Mesendoderm (in vitro differentiated cells): Measurements from ENCODE around the gene SLC25A13.

Experiments used
- DNase-seq: peaks from one replicate; pipeline ENCODE4 v3.0.0; 2013
- H2AK5ac ChIP-seq: 2 replicates; pipeline ENCODE4 v1.6.1; 2013; ENCODE audit warnings: low read length, inconsistent platforms
- H2BK120ac ChIP-seq: 2 replicates; pipeline ENCODE4 v1.6.1; 2013; ENCODE audit warnings: low read depth, mild to moderate bottlenecking, low read length, moderate library complexity, mixed read lengths
- H2BK15ac ChIP-seq: replicated peaks from 2 replicates; pipeline ENCODE4 v1.6.1; 2013; ENCODE audit warnings: low read depth, mild to moderate bottlenecking, moderate library complexity
- H2BK5ac ChIP-seq: 2 replicates; pipeline ENCODE4 v1.6.1; 2013; ENCODE audit warnings: low read length, inconsistent platforms
- H3K18ac ChIP-seq: 2 replicates; pipeline ENCODE4 v1.6.1; 2013; ENCODE audit warnings: mild to moderate bottlenecking, low read length, mixed read lengths
- H3K23ac ChIP-seq: one replicate; pipeline ENCODE4 v1.6.1; 2013; ENCODE audit warnings: low read length
- H3K27ac ChIP-seq: 2 replicates; pipeline ENCODE4 v1.5.1; 2013; ENCODE audit warnings: low read depth, mild to moderate bottlenecking, inconsistent platforms, low read length, moderate library complexity
- H3K27me3 ChIP-seq: 2 replicates; pipeline ENCODE4 v1.6.1; 2013; ENCODE audit warnings: low read length, control low read depth, mild to moderate bottlenecking, inconsistent platforms; ENCODE audit not compliant: insufficient read depth, poor library complexity
- H3K36me3 ChIP-seq: 2 replicates; pipeline ENCODE4 v1.6.1; 2013; ENCODE audit warnings: low read length, inconsistent platforms; ENCODE audit not compliant: control insufficient read depth, insufficient read depth
- H3K4ac ChIP-seq: one replicate; pipeline ENCODE4 v1.6.1; 2013; ENCODE audit warnings: low read depth, mild to moderate bottlenecking, low read length, moderate library complexity
- H3K4me1 ChIP-seq: 2 replicates; pipeline ENCODE4 v1.6.1; 2013; ENCODE audit warnings: low read depth, low read length, inconsistent platforms; ENCODE audit not compliant: control insufficient read depth
- H3K4me2 ChIP-seq: 2 replicates; pipeline ENCODE4 v1.6.1; 2013; ENCODE audit warnings: low read length
- H3K4me3 ChIP-seq: 2 replicates; pipeline ENCODE4 v1.5.1; 2013; ENCODE audit warnings: mild to moderate bottlenecking, low read length
- H3K56ac ChIP-seq: one replicate; pipeline ENCODE4 v1.6.1; 2013; ENCODE audit warnings: low read length
- H3K79me1 ChIP-seq: 2 replicates; pipeline ENCODE4 v1.6.1; 2013; ENCODE audit warnings: low read length, inconsistent platforms
- H3K79me2 ChIP-seq: 2 replicates; pipeline ENCODE4 v1.6.1; 2013; ENCODE audit warnings: mild to moderate bottlenecking, low read length; ENCODE audit not compliant: control insufficient read depth, insufficient read depth
- H3K9ac ChIP-seq: 2 replicates; pipeline ENCODE4 v1.6.1; 2013; ENCODE audit warnings: low read length, inconsistent platforms
- H4K5ac ChIP-seq: one replicate; pipeline ENCODE4 v1.6.1; 2013; ENCODE audit warnings: low read length
- H4K8ac ChIP-seq: one replicate; pipeline ENCODE4 v1.6.1; 2013; ENCODE audit warnings: low read depth, mild to moderate bottlenecking, control low read depth, low read length, moderate library complexity
- WGBS: extraction: QIAGEN DNeasy Blood & Tissue Kit; methylation state at CpG from one replicate; pipeline ENCODE4 v1.1.7; 2013; ENCODE audit warnings: low lambda C conversion rate, missing lambda C conversion rate; ENCODE audit not compliant: insufficient coverage; ENCODE audit errors: extremely low coverage; 5-methylcytosine and 5-hydroxymethylcytosine counted together

Gene SLC25A13

DNA sequence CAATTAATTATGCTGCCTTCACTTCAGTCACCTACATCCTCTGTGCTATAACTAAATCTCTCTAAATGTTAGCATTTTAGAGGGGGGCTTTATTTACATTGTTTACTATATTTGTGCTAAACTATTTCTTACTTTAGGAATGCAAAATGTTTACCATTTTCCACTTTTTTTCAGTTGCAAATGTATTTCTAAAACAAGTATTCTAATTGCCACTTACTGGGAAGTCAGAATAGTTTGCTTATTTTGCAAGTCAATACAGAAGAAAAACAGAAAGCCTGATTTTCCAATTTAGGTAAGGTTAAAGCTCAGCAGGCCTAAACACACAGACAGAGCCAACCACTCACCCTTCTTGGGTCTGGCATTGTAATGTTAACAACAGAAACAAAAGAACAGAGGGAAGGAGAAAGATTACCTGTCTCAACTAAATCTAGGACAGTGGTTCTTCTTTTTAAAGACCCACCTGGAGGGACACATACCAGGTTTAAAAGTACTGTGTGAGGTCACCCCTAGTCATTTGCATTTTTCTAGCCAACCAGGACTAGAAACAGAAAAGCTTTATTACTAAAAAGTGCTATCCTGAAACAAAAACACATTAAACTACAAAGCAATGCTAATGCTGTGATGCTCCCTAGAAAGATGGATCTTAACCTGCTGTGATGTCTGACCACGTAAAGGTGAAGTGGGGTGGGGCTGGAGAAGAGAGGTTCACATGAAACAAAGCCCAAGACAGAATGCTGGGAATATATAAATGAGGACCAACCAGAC lies 178.2 kb downstream of the SLC25A13 start:
- H2BK15ac ChIP-seq = no peak overlapping the region
- H4K8ac ChIP-seq = no peak overlapping the region
- no peak overlapping the region for H3K4me3 ChIP-seq
- peaks cover 5% of the 10 kb centered on the region for H3K4me1 ChIP-seq
- no peak overlapping the region for H3K4ac ChIP-seq
- peak overlapping the region; percentile 11 for H3K27ac ChIP-seq
- H3K18ac ChIP-seq = peak overlapping the region; percentile 28
- DNase-seq = peak; percentile 23
- no CpG with 5 or more reads among the region's 1 CpG for WGBS
- H2BK5ac ChIP-seq = no peak overlapping the region
- H3K9ac ChIP-seq = no peak overlapping the region
- peaks cover 1% of the 10 kb centered on the region for H3K36me3 ChIP-seq
- H3K56ac ChIP-seq = no peak overlapping the region
- no peak overlapping the region for H4K5ac ChIP-seq
- H2BK120ac ChIP-seq = no peak overlapping the region
- H3K27me3 ChIP-seq = peaks cover 3% of the 10 kb centered on the region
- no peak overlapping the region for H3K4me2 ChIP-seq
- H3K23ac ChIP-seq = no peak overlapping the region
- H3K79me1 ChIP-seq = no peaks in the 10 kb centered on the region
- no peaks in the 10 kb centered on the region for H3K79me2 ChIP-seq
- H2AK5ac ChIP-seq = no peak overlapping the region

DNA sequence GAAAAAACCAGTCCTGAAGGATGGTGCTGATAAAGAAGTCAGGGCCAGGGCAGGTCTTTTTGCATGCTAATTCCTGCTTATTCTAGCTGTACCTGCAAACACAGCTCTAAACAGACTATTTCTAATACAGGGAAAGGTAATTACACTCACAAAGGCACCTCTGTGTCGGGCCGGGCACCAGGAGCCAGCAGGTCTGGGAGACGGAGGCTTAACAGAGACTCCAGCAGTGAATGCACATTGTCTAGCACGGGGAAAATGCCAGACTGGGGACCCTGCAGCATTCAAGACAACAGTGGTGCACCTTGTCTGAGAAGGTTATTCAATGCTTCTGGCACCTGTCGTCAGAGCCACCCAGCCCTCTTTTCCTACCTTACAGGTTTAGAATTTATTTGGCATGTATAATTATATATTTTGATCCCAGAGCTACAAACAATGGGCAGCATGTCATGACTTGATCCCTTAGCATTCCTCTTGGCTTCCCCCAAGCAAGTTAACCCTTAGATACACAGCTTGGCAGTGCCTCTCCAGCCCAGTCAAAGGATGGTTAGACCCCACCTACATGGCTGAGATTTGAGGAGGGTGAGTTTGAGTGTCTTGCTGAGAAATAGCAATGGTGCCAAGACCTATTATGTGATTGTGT lies 185.2 kb downstream of the SLC25A13 start:
- DNase-seq = no peak
- Histone ChIP-seq H3K9ac (no peak overlapping the region), H3K4me3 (no peak overlapping the region), H3K4me1 (no peaks in the 10 kb centered on the region), H3K79me2 (no peaks in the 10 kb centered on the region), H2AK5ac (no peak overlapping the region), H3K79me1 (no peaks in the 10 kb centered on the region), H2BK120ac (no peak overlapping the region), H4K8ac (no peak overlapping the region), H3K18ac (no peak overlapping the region), H3K4me2 (no peak overlapping the region), H3K36me3 (no peaks in the 10 kb centered on the region), H3K27ac (no peak overlapping the region), H3K4ac (no peak overlapping the region), H4K5ac (no peak overlapping the region), H2BK5ac (no peak overlapping the region), H2BK15ac (no peak overlapping the region), H3K56ac (no peak overlapping the region), H3K27me3 (no peaks in the 10 kb centered on the region), H3K23ac (no peak overlapping the region)
- WGBS = no CpG with 5 or more reads among the region's 5 CpGs

DNA sequence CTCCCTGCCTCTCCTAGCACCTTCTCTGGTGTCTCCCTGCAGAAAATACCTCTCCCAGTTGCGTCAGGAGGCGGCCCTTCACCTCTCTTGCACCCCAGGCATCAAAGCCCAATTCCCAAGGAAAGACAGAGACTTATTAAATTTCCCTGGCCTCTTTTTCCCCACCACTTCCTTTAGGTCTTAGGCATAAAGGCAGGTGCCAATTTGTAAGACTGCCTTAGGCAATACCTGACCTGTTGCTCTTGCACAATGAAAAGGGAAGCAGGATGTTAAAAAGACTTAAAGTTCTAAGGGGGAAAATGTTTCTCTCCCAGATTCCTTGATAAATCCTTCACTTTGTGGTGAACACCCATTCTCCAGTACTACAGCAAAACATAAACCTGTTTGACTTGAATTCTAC lies 186.7 kb downstream of the SLC25A13 start:
- H3K56ac ChIP-seq = no peak overlapping the region
- H3K4me2 ChIP-seq = no peak overlapping the region
- no peak overlapping the region for H3K9ac ChIP-seq
- H2BK5ac ChIP-seq = no peak overlapping the region
- no peak overlapping the region for H2AK5ac ChIP-seq
- DNase-seq = peak; percentile 48
- no peak overlapping the region for H2BK15ac ChIP-seq
- WGBS = no CpG with 5 or more reads among the region's 2 CpGs
- H3K79me1 ChIP-seq = no peaks in the 10 kb centered on the region
- H3K79me2 ChIP-seq = no peaks in the 10 kb centered on the region
- no peaks in the 10 kb centered on the region for H3K4me1 ChIP-seq
- no peak overlapping the region for H3K18ac ChIP-seq
- H3K36me3 ChIP-seq = no peaks in the 10 kb centered on the region
- H4K8ac ChIP-seq = no peak overlapping the region
- H3K4ac ChIP-seq = no peak overlapping the region
- H3K23ac ChIP-seq = no peak overlapping the region
- H4K5ac ChIP-seq = no peak overlapping the region
- no peak overlapping the region for H2BK120ac ChIP-seq
- no peaks in the 10 kb centered on the region for H3K27me3 ChIP-seq
- no peak overlapping the region for H3K4me3 ChIP-seq
- peak overlapping the region; percentile 19 for H3K27ac ChIP-seq

DNA sequence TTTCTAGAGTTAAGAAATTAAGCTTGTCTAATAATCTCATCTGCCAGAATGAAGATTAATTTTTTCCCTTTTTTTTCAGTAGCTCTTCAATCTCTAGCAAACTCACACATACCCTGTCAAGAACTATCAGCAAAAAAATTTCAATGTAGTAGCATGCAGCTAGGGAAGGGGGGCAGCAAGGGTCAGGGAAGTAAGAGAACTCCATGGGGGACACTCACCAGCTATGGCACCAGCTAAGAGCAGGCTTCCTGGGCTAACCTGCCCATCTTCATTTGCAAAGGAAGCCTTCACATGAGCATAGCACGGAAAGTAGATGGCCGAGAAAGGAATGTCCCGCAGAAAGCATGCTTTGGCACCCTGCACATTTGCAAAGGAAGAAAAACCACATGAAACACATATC lies 190.4 kb downstream of the SLC25A13 start:
- DNase-seq = peak; percentile 57
- no peak overlapping the region for H3K56ac ChIP-seq
- H3K4me3 ChIP-seq = no peak overlapping the region
- no peak overlapping the region for H2BK5ac ChIP-seq
- no peak overlapping the region for H3K4me2 ChIP-seq
- no peaks in the 10 kb centered on the region for H3K79me2 ChIP-seq
- no CpG with 5 or more reads among the region's 3 CpGs for WGBS
- no peak overlapping the region for H2BK120ac ChIP-seq
- no peak overlapping the region for H3K4ac ChIP-seq
- H4K8ac ChIP-seq = no peak overlapping the region
- H4K5ac ChIP-seq = no peak overlapping the region
- no peak overlapping the region for H3K23ac ChIP-seq
- no peak overlapping the region for H3K18ac ChIP-seq
- H3K27me3 ChIP-seq = no peaks in the 10 kb centered on the region
- H2BK15ac ChIP-seq = no peak overlapping the region
- no peaks in the 10 kb centered on the region for H3K79me1 ChIP-seq
- no peak overlapping the region for H3K9ac ChIP-seq
- no peak overlapping the region for H3K27ac ChIP-seq
- no peak overlapping the region for H2AK5ac ChIP-seq
- H3K36me3 ChIP-seq = no peaks in the 10 kb centered on the region
- no peaks in the 10 kb centered on the region for H3K4me1 ChIP-seq

DNA sequence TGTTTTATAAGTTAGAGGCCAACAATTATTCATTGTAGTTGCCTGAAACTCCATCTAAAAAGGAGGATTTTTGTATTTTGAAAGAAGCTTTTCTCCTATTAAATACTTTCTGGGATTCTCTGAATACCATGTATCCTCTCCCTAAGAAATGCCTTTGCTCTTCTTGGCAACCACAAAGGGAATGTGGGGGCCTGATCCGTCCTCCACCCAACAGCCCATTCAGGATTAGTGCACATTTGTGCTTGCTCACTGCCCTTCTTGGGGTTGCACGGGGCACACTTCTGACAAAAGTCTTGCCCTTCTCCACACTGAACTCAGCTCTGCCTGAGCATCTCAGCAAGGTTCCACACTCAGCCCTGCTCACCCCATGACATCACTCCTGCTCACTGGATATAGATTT lies 194.2 kb downstream of the SLC25A13 start:
- Histone ChIP-seq H3K36me3 (no peaks in the 10 kb centered on the region), H4K5ac (no peak overlapping the region), H3K18ac (no peak overlapping the region), H3K9ac (no peak overlapping the region), H2AK5ac (no peak overlapping the region), H3K4me3 (no peak overlapping the region), H2BK15ac (no peak overlapping the region), H2BK5ac (no peak overlapping the region), H3K4me1 (no peaks in the 10 kb centered on the region), H3K4ac (no peak overlapping the region), H2BK120ac (no peak overlapping the region), H3K79me1 (no peaks in the 10 kb centered on the region), H3K79me2 (no peaks in the 10 kb centered on the region), H4K8ac (no peak overlapping the region), H3K4me2 (no peak overlapping the region), H3K27ac (no peak overlapping the region), H3K56ac (no peak overlapping the region), H3K27me3 (no peaks in the 10 kb centered on the region), H3K23ac (no peak overlapping the region)
- no peak for DNase-seq
- WGBS = no CpG with 5 or more reads among the region's 2 CpGs

DNA sequence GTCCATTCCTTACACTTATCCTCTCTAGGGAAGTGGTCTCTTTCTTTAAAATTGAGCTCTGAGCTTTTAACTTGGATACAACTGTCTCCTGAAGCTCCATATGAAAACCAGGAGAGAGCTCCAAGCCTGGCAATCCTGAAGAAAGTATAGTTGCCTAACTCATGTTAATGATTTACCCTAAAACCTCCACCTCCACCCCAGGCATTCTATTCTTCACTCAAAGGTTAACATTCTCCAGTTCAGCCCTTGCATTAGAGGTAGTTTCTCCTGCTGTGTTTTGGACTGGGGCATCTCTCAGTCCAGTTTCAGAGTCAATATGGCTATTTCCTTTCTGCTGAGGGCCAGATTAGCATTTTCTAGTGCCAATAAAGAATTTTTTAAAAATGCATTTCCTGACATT lies 195.5 kb downstream of the SLC25A13 start:
- Histone ChIP-seq H3K4me3 (no peak overlapping the region), H3K9ac (no peak overlapping the region), H3K36me3 (no peaks in the 10 kb centered on the region), H3K18ac (no peak overlapping the region), H3K56ac (no peak overlapping the region), H3K4ac (no peak overlapping the region), H2BK15ac (no peak overlapping the region), H3K27me3 (no peaks in the 10 kb centered on the region), H2AK5ac (no peak overlapping the region), H3K4me1 (no peaks in the 10 kb centered on the region), H3K4me2 (no peak overlapping the region), H3K79me1 (no peaks in the 10 kb centered on the region), H2BK120ac (no peak overlapping the region), H3K27ac (no peak overlapping the region), H4K8ac (no peak overlapping the region), H2BK5ac (no peak overlapping the region), H4K5ac (no peak overlapping the region), H3K23ac (no peak overlapping the region), H3K79me2 (no peaks in the 10 kb centered on the region)
- DNase-seq = no peak
